Tibial nerve (tissue), 4 donors: ENCODE measurements around the gene SLC1A7. TPM values are rescaled to one million over a fixed set of nuclear protein-coding genes. Genes with fewer than 3 reads are reported as not detected.
A peak's percentile ranks its signal among the peaks of the same experiment; 100 is the strongest.

Source experiments
- DNase-seq, 2 donors: peaks; one replicate each; pipeline ENCODE4 v3.0.0-alpha.2; 2019; ENCODE audit warnings: low spot score in 2 of 2
- H3K27ac ChIP-seq, 4 donors: fragments of 200-600 bp; sonication (generic) in 3 of 4; one replicate each; pipeline ENCODE4 v1.5.1; 2017 to 2019; ENCODE audit warnings: mild to moderate bottlenecking in 1 of 4
- H3K27me3 ChIP-seq, 2 donors: fragments of 200-600 bp; sonication (generic) in 1 of 2; one replicate each; pipeline versions ENCODE4 v1.5.1 to v1.6.0; 2017 to 2019
- H3K36me3 ChIP-seq, 3 donors: fragments of 200-600 bp; sonication (generic); one replicate each; pipeline ENCODE4 v1.5.1; 2018 to 2019
- H3K4me1 ChIP-seq, 4 donors: fragments of 200-600 bp; sonication (generic) in 3 of 4; one replicate each; pipeline ENCODE4 v1.5.1; 2017 to 2019
- H3K4me3 ChIP-seq, 4 donors: fragments of 200-600 bp; sonication (generic) in 3 of 4; one replicate each; pipeline ENCODE4 v1.5.1; 2017 to 2019; ENCODE audit warnings: mild to moderate bottlenecking in 1 of 4, moderate library complexity in 1 of 4
- H3K9me3 ChIP-seq, 4 donors: fragments of 200-600 bp; sonication (generic) in 3 of 4; one replicate each; pipeline ENCODE4 v1.5.1; 2017 to 2019
- EP300 ChIP-seq, 2 donors: sonication (generic); formaldehyde crosslinking; IDR thresholded peaks; one replicate each; pipeline ENCODE4 v1.6.1; 2017; ENCODE audit warnings: antibody characterized with exemption in 2 of 2, mild to moderate bottlenecking in 1 of 2
- POLR2A ChIP-seq, 2 donors: fragments of 450-650 bp; IDR thresholded peaks; one replicate each; pipeline ENCODE4 v1.6.1; 2017; ENCODE audit warnings: antibody characterized with exemption in 2 of 2, mild to moderate bottlenecking in 2 of 2, moderate library complexity in 2 of 2
- WGBS, 2 donors: methylation state at CpG; one replicate each; pipeline ENCODE4 v1.1.5; 2018; 5-methylcytosine and 5-hydroxymethylcytosine counted together
- total RNA-seq, 4 donors: library from RNA; depleted of rRNA; stranded (reverse); fragments of >200 nt; gene quantifications; one replicate each; pipeline ENCODE4 v1.1.0, GENCODE V29; 2016
- TF ChIP-seq, protein P1 (sequence below), 5 experiments: fragments of 200-600 bp in 3 of 5; fragments of 450-650 bp in 2 of 5; sonication (generic) in 3 of 5; IDR thresholded peaks; one replicate each; pipeline ENCODE4 v1.5.1; 2016 to 2019; ENCODE audit warnings: antibody characterized with exemption in 5 of 5, mild to moderate bottlenecking in 3 of 5, moderate library complexity in 2 of 5

SLC1A7 gene
- total RNA-seq, 4 donors from 2014 or later: 0.66 to 1.6 TPM; not detected in 2

GRCh38 chr1:53066488-53066887, 76.0 kb downstream of the SLC1A7 start:
- Histone ChIP-seq H3K9me3 (no peaks in the 10 kb centered on the region), H3K27ac (peak overlapping the region in 2 of 4 donors; percentile 48 to 73), H3K36me3 (peaks cover 0 to 42% (median 0%) of the 10 kb centered on the region in 3 donors), H3K4me3 (no peak overlapping the region), H3K4me1 (peaks cover 0 to 64% (median 10%) of the 10 kb centered on the region in 4 donors), H3K27me3 (peaks cover 0 to 14% of the 10 kb centered on the region in 2 donors)
- TF ChIP-seq, protein P1, sequence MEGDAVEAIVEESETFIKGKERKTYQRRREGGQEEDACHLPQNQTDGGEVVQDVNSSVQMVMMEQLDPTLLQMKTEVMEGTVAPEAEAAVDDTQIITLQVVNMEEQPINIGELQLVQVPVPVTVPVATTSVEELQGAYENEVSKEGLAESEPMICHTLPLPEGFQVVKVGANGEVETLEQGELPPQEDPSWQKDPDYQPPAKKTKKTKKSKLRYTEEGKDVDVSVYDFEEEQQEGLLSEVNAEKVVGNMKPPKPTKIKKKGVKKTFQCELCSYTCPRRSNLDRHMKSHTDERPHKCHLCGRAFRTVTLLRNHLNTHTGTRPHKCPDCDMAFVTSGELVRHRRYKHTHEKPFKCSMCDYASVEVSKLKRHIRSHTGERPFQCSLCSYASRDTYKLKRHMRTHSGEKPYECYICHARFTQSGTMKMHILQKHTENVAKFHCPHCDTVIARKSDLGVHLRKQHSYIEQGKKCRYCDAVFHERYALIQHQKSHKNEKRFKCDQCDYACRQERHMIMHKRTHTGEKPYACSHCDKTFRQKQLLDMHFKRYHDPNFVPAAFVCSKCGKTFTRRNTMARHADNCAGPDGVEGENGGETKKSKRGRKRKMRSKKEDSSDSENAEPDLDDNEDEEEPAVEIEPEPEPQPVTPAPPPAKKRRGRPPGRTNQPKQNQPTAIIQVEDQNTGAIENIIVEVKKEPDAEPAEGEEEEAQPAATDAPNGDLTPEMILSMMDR (IDR thresholded peaks at IDR 0.05): no peak
- TF ChIP-seq POLR2A (IDR thresholded peaks at IDR 0.05): no peak
- no peak for DNase-seq
- 56 to 62% methylated on average over 6 of the region's 6 CpGs for WGBS, 2 donors

- Histone ChIP-seq H3K36me3 (peaks cover 0 to 31% (median 0%) of the 10 kb centered on the region in 3 donors), H3K4me1 (peaks cover 0 to 75% (median 17%) of the 10 kb centered on the region in 4 donors), H3K9me3 (no peaks in the 10 kb centered on the region), H3K4me3 (peak overlapping the region in 1 of 4 donors; percentile 89), H3K27ac (peak overlapping the region in 1 of 4 donors; percentile 95), H3K27me3 (peaks cover 0 to 14% of the 10 kb centered on the region in 2 donors)
- DNase-seq: no peak
- WGBS, 2 donors: 87 to 94% methylated on average over 7 of the region's 7 CpGs
- TF ChIP-seq POLR2A (IDR thresholded peaks at IDR 0.05) (no peak), EP300 (IDR thresholded peaks at IDR 0.05) (no peak)
- TF ChIP-seq, protein P1 (IDR thresholded peaks at IDR 0.05): no peak
Measured at GRCh38 chr1:53065391-53065790, 77.0 kb downstream of the SLC1A7 start.

DNA sequence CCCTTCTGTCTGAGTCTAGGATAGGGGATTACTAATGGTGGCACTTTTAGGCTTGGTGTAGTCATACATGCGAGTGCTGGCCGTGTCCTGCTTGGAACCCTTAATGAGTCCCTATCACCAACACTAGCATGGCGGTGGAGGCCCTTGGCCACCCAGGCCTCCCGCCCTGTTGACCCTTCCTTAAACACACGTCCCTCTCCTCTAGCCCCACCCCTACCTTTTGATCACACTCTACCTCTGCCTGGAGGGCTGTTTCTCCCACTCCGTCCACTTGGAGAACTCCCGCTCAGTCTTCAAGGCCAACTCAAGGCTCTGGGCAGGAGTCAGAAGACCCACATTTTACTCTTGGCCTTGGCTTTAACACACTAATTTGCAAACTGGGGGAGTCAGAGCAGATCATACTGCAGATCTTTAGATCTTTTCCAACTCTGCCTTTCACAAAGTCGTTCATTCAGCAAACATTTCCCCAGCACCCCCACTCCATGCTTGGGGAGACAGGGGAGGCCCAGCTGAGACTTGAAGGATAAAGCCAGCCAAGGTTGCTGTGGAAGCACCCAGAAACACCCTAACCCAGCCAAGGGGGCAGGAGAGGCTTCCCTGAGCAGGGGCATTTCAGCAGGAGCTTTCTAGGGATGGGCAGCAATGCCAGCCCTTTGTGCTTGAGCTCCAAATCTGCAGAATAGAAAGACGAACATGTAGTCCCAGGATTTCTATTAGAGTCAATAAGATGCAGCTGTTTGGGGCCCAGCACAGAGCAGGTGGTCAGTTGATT, 78.5 kb downstream of the SLC1A7 start:
- peaks cover 0 to 19% (median 0%) of the 10 kb centered on the region in 3 donors for H3K36me3 ChIP-seq
- H3K4me1 ChIP-seq: peaks cover 0 to 83% (median 23%) of the 10 kb centered on the region in 4 donors
- peak overlapping the region; percentile 55 to 89 (median 80) for H3K4me3 ChIP-seq
- 81 to 84% methylated on average over 9 of the region's 9 CpGs for WGBS, 2 donors
- H3K27me3 ChIP-seq: peaks cover 0 to 14% of the 10 kb centered on the region in 2 donors
- H3K27ac ChIP-seq: peak overlapping the region; percentile 76 to 95 (median 90)
- no peaks in the 10 kb centered on the region for H3K9me3 ChIP-seq
- no peak for DNase-seq
- TF ChIP-seq, protein P1 (IDR thresholded peaks at IDR 0.05): no peak
- TF ChIP-seq POLR2A (IDR thresholded peaks at IDR 0.05) (no peak), EP300 (IDR thresholded peaks at IDR 0.05) (no peak)

GRCh38 chr1:53062708-53063591, 79.5 kb downstream of the SLC1A7 start:
- peak overlapping the region; percentile 76 to 95 (median 90) for H3K27ac ChIP-seq
- peak overlapping the region; percentile 55 to 89 (median 80) for H3K4me3 ChIP-seq
- DNase-seq: no peak
- H3K9me3 ChIP-seq: no peaks in the 10 kb centered on the region
- peaks cover 0 to 10% (median 0%) of the 10 kb centered on the region in 3 donors for H3K36me3 ChIP-seq
- peaks cover 0 to 85% (median 23%) of the 10 kb centered on the region in 4 donors for H3K4me1 ChIP-seq
- TF ChIP-seq, protein P1 (IDR thresholded peaks at IDR 0.05): peak in 1 of 5 experiments; percentile 30
- no peak for TF ChIP-seq POLR2A (IDR thresholded peaks at IDR 0.05)
- H3K27me3 ChIP-seq: peaks cover 0 to 14% of the 10 kb centered on the region in 2 donors
- 17 to 18% methylated on average over 18 to 61 of the region's 61 CpGs for WGBS, 2 donors
